ENCODE data around the gene ARNT2.

DNA sequence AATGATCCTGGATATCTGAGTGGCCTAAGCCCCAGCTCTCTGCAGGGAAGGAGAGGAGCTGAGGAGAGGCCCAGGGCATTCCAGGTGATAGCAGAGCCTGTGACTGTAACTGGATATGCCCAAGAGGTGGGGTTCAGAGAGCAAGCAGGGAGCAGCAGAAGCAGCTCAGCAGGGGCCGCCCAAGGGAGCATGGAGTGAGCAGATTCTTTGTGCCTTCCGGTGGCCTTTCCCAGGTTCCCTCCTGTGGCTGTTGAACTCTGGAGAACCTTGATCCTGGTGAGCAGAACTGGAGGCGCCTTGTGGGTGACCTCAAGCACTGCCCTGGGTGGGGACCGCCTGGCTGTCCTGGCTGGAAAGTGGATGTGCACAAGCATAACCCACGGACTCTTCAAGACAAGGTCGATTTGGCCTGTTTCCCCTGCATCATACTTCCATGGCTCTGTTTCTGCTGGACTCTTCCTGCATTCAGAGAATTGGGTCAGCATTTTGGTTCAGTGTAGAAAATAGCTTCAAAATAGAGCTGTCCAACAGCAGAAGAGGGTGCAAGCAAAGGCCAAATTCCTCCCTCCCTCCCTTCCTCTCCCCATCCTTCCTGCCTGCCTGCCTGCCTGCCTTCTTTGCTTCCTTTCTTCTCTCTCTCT lies 76.1 kb downstream of the ARNT2 start:
- TF ChIP-seq ZNF274 (IDR thresholded peaks at IDR 0.05; ENCODE audit: low read depth, low read length), result no peak
- TF ChIP-seq SUZ12 (IDR thresholded peaks at IDR 0.05; ENCODE audit: extremely low read depth, insufficient read depth, insufficient read length), result no peak
- TF ChIP-seq YY1 (IDR thresholded peaks at IDR 0.05; ENCODE audit: insufficient read depth, insufficient read length), result no peak

Measured in NT2/D1 (cell line).